GM18868 (cell line): ENCODE results near the gene OR4D1.
"Not testable (repeated sequence)": the region's sequence is repeated elsewhere in the genome, so short reads cannot be mapped to it uniquely, and the experiment has no call there.

Experiments
- ATAC-seq: cut with Tn5 transposase; IDR thresholded peaks from one replicate; pipeline ENCODE4 v1.9.1; 2021; ENCODE audit warnings: mild to moderate bottlenecking, moderate library complexity; ENCODE audit not compliant: unreplicated experiment

Gene OR4D1

GRCh38 chr17:58147930-58148434 is at the start of gene OR4D1:
Gene OR4D1 (plus strand): TSS chr17:58148384. CDS start chr17:58155154, 6,770 bp downstream.
- ATAC-seq = no peak

DNA sequence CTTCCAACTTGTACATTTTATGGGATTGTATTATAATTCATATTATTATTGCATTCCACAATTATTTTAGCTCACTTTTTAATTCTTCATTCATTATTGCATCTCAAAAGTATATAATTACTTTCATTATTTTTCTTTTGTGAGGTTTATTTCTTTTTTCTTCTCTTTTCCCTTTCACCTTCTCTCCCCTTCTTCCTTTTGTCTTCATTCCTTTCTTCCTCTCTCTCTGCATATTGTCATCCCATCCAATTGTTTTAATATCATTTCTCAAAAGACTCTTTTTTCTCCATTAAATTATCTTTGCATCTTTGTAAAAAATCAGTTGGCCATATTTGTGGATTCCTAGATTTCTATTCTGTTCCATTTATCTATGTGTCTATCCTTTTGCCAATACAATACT is 47.7 kb upstream of the OR4D1 start:
- ATAC-seq = no peak

DNA sequence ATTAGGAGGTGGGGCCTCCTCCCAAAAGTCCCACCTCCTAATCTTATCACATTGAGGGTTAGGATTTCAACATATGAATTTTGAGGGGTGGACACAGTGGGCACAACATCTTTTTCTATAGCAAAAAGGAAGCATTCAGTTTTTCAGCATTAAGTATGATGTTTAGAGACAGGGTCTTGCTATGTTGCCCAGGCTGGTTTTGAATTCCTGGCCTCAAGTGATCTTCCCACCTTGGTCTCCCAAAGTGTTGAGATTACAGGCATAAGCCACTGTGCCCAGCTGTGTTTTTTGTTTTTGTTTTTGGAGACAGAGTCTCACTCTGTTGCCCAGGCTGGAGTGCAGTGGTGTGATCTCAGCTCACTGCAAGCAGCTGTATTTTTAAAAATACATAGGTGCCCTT is 46.3 kb upstream of the OR4D1 start:
- ATAC-seq = not testable (repeated sequence)

GRCh38 chr17:58105093-58105492 is 43.1 kb upstream of the OR4D1 start:
- ATAC-seq = no peak

- no peak for ATAC-seq
These were observed 40.9 kb upstream of the OR4D1 start for GRCh38 chr17:58107306-58107705.

DNA sequence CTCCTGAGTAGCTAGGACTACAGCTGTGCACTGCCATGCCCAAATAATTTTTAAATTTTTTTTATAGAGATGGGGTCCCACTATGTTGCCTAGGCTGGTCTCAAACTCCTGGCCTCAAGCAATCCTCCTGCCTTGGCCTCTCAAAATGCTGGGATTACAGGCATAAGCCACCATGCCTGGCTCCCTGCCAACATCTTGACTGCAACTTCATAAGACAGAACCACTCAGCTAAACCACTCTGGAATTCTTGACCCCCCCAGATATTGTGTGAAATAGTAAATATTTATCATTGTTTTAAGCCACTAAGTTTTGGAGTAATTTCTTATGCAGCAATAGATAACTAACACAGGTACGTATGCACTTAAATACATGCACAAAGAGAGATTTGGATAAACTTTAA is 39.0 kb upstream of the OR4D1 start:
- ATAC-seq = no peak

DNA sequence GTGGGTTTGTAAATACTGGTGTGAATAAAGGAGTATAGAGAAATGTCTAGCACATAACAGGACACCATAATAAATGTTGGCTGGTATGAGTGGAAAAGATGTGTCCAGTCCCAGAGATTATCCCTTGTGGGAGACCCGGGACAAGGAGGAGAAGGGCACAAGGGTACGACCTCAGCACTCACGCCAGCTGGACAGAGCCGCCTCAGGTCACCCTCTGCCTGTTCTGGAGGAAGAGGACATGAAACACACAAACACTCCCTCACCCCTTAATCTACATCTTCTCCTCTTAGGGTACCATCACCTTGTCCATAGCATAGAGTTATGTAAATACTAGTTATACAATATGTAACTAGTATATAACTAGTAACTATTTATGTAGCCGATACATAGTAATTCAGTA is 38.2 kb upstream of the OR4D1 start:
- no peak for ATAC-seq

DNA sequence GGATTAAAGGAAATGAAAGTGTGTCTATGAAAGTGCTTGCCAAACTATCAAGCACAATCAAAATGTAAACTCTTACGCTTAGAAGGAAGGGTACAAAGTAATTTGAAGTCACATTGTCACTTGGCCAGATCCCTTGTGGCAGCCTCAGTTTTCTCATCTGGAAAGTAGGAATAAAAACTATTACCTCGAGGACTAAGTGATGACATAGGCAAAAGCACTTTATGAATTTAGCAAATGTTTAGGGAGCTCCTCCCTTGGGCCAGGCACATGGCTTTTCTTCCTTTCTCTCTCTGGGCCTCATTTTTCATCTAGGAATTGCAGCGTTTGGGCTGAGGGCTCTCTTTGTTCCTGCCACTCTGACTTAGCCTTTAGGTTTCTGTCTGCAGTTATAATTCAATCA is 36.5 kb upstream of the OR4D1 start:
- ATAC-seq = no peak

DNA sequence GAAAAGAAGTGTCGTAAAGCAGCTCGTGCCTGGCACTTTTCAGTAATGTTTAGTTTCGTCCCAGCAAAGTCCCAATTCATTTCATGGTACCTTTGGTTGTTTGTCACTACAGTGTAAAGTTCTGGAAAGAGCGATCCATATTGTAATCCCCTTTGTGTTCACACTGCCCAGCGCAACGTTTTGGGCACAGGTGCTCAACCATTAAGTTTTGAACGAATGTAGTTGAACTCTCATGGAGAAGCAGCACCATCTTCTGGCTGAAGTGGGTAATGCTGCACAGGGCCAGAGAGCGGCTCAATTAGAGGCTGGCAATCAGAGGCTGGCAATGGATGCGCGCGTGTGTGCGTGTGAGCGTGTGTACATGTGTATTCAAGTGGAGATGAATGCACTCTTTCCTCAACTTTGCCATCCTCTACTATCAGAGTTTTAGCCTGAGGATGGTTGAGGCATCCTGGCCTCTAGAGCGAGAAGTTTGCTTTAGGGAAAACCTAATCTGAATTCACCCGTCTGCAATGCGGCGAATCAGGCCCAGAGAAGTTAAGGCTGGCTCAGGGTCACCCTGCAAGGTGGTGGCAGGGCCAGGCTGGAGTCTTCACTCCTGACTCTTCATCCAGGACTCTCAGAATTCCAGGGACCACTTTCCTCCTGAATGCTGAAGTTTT is 35.1 kb upstream of the OR4D1 start:
- ATAC-seq = no peak

DNA sequence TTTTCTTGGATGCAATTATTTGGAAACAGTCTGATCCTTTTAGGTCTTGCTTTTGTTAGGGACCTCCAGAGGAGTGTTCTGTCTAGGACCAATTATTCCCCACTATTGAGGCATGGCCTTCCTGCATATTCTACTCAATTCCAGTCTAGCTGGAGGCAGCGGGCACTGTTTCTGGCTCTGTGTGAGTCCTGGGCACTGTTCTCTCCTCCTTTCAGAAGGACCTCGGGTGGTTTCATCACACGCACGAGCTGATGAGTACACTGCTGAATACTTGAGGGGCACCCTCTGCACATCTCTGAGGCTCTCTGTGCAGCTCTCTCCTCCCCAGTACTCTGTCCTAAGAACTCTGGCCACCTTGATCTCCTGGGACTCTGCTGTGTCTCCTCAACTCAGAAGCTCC is 34.2 kb upstream of the OR4D1 start:
- no peak for ATAC-seq

- no peak for ATAC-seq
These were observed 30.8 kb upstream of the OR4D1 start for GRCh38 chr17:58117382-58117781.

DNA sequence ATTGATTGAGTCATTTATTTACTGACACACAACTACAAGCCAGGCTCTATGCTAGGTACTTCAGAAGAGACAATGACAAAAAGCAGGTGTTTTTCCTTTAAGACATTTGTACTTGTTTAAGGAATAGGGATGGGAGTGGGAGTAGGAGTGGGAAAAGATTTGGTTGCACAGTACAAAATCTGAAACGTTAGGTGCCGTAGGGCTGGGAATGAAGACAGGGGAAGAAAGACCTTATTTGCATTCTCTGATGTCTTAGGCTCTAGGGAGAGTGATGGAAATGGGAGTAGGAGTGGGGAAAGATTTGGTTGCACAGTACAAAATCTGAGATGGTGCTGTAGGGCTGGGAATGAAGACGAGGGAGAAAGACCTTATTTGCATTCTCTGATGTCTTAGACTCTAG is 28.7 kb upstream of the OR4D1 start:
- ATAC-seq = no peak

DNA sequence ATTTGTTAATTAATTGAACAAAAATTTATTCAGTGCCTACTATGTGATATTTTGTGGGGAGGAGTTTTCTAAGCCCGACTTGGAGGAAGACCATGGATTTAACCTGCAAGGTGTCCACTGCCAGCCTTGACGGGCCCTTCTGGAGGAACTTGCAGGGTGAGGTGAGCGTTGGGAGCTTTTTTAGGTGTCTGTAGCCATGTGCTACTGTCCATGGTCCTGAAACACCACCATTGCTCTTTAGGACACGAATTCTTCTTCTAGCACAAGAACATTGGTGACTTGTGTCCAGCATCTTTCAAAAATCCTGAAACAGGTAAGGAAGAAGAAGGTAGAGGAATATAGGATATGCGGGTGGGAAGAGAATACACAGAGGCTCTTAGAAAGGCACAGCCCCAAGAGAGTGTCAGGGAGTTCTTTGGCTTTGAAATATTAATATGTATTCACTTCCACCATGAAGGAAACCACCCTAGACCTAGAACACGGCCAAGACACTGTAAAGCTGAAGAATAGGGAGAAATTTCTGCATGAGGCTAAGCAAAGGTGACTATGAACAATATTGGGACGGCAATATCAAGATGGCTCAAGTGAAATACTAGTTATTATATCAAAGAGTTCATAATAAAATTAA is 27.9 kb upstream of the OR4D1 start:
- ATAC-seq = no peak

DNA sequence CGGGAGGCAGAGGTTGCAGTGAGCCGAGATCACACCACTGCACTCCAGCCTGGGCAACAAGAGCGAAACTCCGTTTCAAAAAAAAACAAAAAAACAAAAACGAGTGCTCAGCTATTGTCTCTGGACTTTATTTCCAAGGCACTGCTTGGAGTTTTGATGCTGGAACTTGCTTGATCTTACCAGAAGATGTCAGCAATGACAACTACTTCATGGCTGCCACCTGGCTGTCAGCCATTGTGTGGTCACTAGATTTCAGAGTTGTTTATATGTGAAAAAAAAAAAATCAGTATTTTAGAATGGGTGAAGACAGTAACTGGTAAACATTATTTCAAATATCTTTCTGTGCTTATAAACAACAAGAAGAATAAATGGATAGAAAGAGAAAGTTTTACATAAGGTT is 26.3 kb upstream of the OR4D1 start:
- no peak for ATAC-seq

DNA sequence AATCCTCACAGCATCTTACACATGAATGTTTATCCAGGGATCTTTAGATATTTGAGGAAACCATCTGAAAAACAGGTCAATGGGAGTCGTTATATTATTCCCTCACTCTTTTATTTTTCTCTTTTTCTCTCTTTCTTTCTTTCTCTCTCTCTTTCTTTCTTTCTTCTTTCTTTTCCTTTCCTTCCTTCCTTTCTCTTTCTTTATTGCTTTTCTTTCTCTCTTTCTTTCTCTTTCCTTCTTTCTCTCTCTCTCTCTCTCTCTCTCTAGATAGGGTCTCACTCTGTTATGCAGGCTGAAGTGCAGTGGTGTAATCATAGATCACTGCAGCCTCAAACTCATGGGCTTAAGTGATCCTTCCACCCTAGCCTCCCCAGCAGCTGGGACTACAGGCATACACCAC is 20.3 kb upstream of the OR4D1 start:
- no peak for ATAC-seq

- ATAC-seq = not testable (repeated sequence)
These were observed 15.5 kb upstream of the OR4D1 start for GRCh38 chr17:58132697-58133096.

- ATAC-seq = no peak
These were observed 11.4 kb upstream of the OR4D1 start for GRCh38 chr17:58136669-58137279.

DNA sequence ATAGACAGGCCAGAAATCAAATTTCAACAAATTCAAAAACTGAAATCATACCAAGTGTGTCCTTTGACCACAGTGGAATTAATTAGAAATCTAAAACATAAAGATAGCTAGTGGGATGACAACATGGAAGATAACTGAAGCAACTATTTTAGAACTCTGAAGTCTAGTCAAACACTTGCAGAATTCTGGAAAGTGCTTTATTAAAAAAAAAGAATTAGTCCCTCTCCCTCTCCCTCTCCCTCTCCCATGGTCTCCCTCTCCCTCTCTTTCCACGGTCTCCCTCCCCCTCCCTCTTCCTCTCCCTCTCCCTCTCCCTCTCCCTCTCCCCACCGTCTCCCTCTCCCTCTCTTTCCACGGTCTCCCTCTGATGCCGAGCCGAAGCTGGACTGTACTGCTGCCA is 6.7 kb upstream of the OR4D1 start:
- ATAC-seq = no peak

DNA sequence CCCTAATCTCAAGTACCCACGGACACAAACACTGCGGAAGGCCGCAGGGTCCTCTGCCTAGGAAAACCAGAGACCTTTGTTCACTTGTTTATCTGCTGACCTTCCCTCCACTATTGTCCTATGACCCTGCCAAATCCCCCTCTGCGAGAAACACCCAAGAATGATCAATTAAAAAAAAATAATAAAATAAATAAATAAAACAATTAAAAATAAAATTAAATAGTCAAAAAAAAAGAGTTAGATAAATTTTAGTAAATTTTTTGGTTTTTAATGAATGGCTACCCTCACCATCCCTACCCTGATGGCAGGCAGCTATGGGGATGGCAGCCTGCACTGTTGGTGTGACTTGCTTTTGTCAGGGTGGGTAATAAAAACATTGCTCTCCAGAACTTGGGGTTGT is 4.8 kb upstream of the OR4D1 start:
- not testable (repeated sequence) for ATAC-seq

- no peak for ATAC-seq
These were observed 3.4 kb upstream of the OR4D1 start for GRCh38 chr17:58144801-58145200.

- ATAC-seq = no peak
These were observed 425 bp downstream of the OR4D1 start for GRCh38 chr17:58148609-58149008.

GRCh38 chr17:58150394-58150793 is 2.2 kb downstream of the OR4D1 start:
- no peak for ATAC-seq
